HEK293 (cell line): ENCODE results near the gene ILRUN.
A peak's percentile ranks its signal among the peaks of the same experiment; 100 is the strongest.

Experiments
- CTCF ChIA-PET: fragments of 350-600 bp; formaldehyde crosslinking; extraction: SDS; loops from one replicate; lab custom pipeline; 2021; ENCODE audit warnings: antibody characterized with exemption; lab: Yijun Ruan, JAX
- POLR2A ChIA-PET: fragments of 300-600 bp; formaldehyde crosslinking; extraction: SDS; loops from one replicate; lab custom pipeline; 2020; ENCODE audit warnings: antibody characterized with exemption, inconsistent platforms; lab: Yijun Ruan, JAX
- H3K27ac ChIP-seq: fragments of 200-500 bp; sonication (Bioruptor generic); 2 replicates; pipeline ENCODE4 v1.5.1; 2014; ENCODE audit warnings: low read depth, low read length, control low read depth, inconsistent platforms; ENCODE audit errors: extremely low read depth
- H3K36me3 ChIP-seq, 2 experiments: fragments of 200-500 bp in 1 of 2; sonication (Bioruptor generic) in 1 of 2; 1 replicate in 1 of 2; 2 replicates in 1 of 2; pipeline ENCODE4 v1.5.1; 2014 to 2017; ENCODE audit warnings: inconsistent platforms in 2 of 2, low read length in 2 of 2; ENCODE audit not compliant: control insufficient read depth in 2 of 2, insufficient read depth in 1 of 2
- H3K4me1 ChIP-seq: fragments of 200-500 bp; sonication (Bioruptor generic); 2 replicates; pipeline ENCODE4 v1.5.1; 2014; ENCODE audit warnings: mild to moderate bottlenecking, low read length, inconsistent platforms; ENCODE audit not compliant: control insufficient read depth, insufficient read depth
- H3K4me3 ChIP-seq: 2 replicates; pipeline ENCODE4 v1.5.1; 2011; ENCODE audit warnings: low read depth, mild to moderate bottlenecking, control low read depth, low read length, moderate library complexity
- H3K9me3 ChIP-seq: fragments of 200-500 bp; sonication (Bioruptor generic); 2 replicates; pipeline ENCODE4 v1.5.1; 2014; ENCODE audit warnings: low read depth, low read length, inconsistent platforms; ENCODE audit not compliant: control insufficient read depth, insufficient read depth
- KLF1 ChIP-seq: fragments of 450-650 bp; formaldehyde crosslinking; IDR thresholded peaks from 2 replicates; pipeline ENCODE4 v1.5.1; 2016; ENCODE audit warnings: missing biosample characterization, missing genetic modification characterization
- KLF17 ChIP-seq: fragments of 450-650 bp; formaldehyde crosslinking; IDR thresholded peaks from 2 replicates; pipeline ENCODE4 v1.5.1; 2016; ENCODE audit warnings: missing biosample characterization, missing genetic modification characterization
- KLF9 ChIP-seq: fragments of 450-650 bp; formaldehyde crosslinking; IDR thresholded peaks from 2 replicates; pipeline ENCODE4 v1.5.1; 2016; ENCODE audit warnings: missing biosample characterization, missing genetic modification characterization, low read depth
- PRDM10 ChIP-seq: fragments of 450-650 bp; formaldehyde crosslinking; IDR thresholded peaks from 2 replicates; pipeline ENCODE4 v1.5.1; 2016; ENCODE audit warnings: missing biosample characterization, missing genetic modification characterization
- SP2 ChIP-seq: fragments of 450-650 bp; formaldehyde crosslinking; IDR thresholded peaks from 2 replicates; pipeline ENCODE4 v1.5.1; 2016; ENCODE audit warnings: missing biosample characterization, missing genetic modification characterization
- ZBTB8A ChIP-seq: fragments of 450-650 bp; formaldehyde crosslinking; IDR thresholded peaks from 2 replicates; pipeline ENCODE4 v1.5.1; 2016; ENCODE audit warnings: missing biosample characterization, missing genetic modification characterization
- ZIC2 ChIP-seq: fragments of 450-650 bp; formaldehyde crosslinking; IDR thresholded peaks from 2 replicates; pipeline ENCODE4 v1.5.1; 2016; ENCODE audit warnings: missing biosample characterization, missing genetic modification characterization
- ZNF350 ChIP-seq: fragments of 450-650 bp; formaldehyde crosslinking; IDR thresholded peaks from 2 replicates; pipeline ENCODE4 v1.5.0; 2017; ENCODE audit warnings: missing biosample characterization, mild to moderate bottlenecking, missing genetic modification characterization
- ZNF394 ChIP-seq: fragments of 450-650 bp; formaldehyde crosslinking; IDR thresholded peaks from 2 replicates; pipeline ENCODE4 v1.5.1; 2016; ENCODE audit warnings: missing biosample characterization, missing genetic modification characterization, mild to moderate bottlenecking, moderate library complexity, borderline replicate concordance
- ZNF416 ChIP-seq: fragments of 450-650 bp; formaldehyde crosslinking; IDR thresholded peaks from 2 replicates; pipeline ENCODE4 v1.5.1; 2016; ENCODE audit warnings: missing biosample characterization, missing genetic modification characterization
- ZNF473 ChIP-seq: fragments of 450-650 bp; formaldehyde crosslinking; IDR thresholded peaks from 2 replicates; pipeline ENCODE4 v1.5.1; 2017; ENCODE audit warnings: missing biosample characterization, missing genetic modification characterization
- ZNF513 ChIP-seq: fragments of 450-650 bp; IDR thresholded peaks from 2 replicates; pipeline ENCODE4 v1.5.1; 2018; ENCODE audit warnings: missing biosample characterization, missing genetic modification characterization
- ZNF530 ChIP-seq: fragments of 450-650 bp; formaldehyde crosslinking; IDR thresholded peaks from 2 replicates; pipeline ENCODE4 v1.5.1; 2016; ENCODE audit warnings: low read depth, missing biosample characterization, missing genetic modification characterization
- ZNF600 ChIP-seq: fragments of 450-650 bp; formaldehyde crosslinking; IDR thresholded peaks from 2 replicates; pipeline ENCODE4 v1.5.1; 2016; ENCODE audit warnings: missing biosample characterization, missing genetic modification characterization
- ZNF621 ChIP-seq: fragments of 450-650 bp; formaldehyde crosslinking; IDR thresholded peaks from 2 replicates; pipeline ENCODE4 v1.5.1; 2017; ENCODE audit warnings: missing biosample characterization, missing genetic modification characterization
- ZNF629 ChIP-seq: fragments of 450-650 bp; formaldehyde crosslinking; IDR thresholded peaks from 2 replicates; pipeline ENCODE4 v1.5.1; 2017; ENCODE audit warnings: missing biosample characterization, missing genetic modification characterization
- ZNF639 ChIP-seq: fragments of 450-650 bp; formaldehyde crosslinking; IDR thresholded peaks from 2 replicates; pipeline ENCODE4 v1.5.1; 2016; ENCODE audit warnings: missing biosample characterization, missing genetic modification characterization
- ZNF645 ChIP-seq: fragments of 450-650 bp; formaldehyde crosslinking; IDR thresholded peaks from 2 replicates; pipeline ENCODE4; 2016; ENCODE audit warnings: missing biosample characterization, missing genetic modification characterization
- ZNF843 ChIP-seq: fragments of 450-650 bp; formaldehyde crosslinking; IDR thresholded peaks from 2 replicates; pipeline ENCODE4 v1.5.1; 2016; ENCODE audit warnings: missing biosample characterization, missing genetic modification characterization
- ZSCAN18 ChIP-seq: fragments of 450-650 bp; formaldehyde crosslinking; IDR thresholded peaks from 2 replicates; pipeline ENCODE4 v1.5.1; 2016; ENCODE audit warnings: missing biosample characterization, missing genetic modification characterization
- ZXDB ChIP-seq: fragments of 450-650 bp; formaldehyde crosslinking; IDR thresholded peaks from 2 replicates; pipeline ENCODE4 v1.5.1; 2016; ENCODE audit warnings: missing biosample characterization, missing genetic modification characterization

ILRUN gene

GRCh38 chr6:34672657-34673043, 23.9 kb downstream of the ILRUN start (continued):
- TF ChIP-seq ZNF513 (tag by site-specific recombination) (no peak), ZNF645 (tag by site-specific recombination) (no peak), ZSCAN18 (tag by site-specific recombination) (no peak), ZNF629 (tag by site-specific recombination) (no peak), ZNF843 (tag by site-specific recombination) (no peak), ZNF394 (tag by site-specific recombination) (no peak), ZNF350 (no peak), ZIC2 (tag by site-specific recombination) (no peak), ZNF416 (tag by site-specific recombination) (no peak), ZXDB (tag by site-specific recombination) (no peak), SP2 (tag by site-specific recombination) (no peak), ZNF473 (tag by site-specific recombination) (no peak), ZNF639 (tag by site-specific recombination) (no peak)
- TF ChIP-seq, all 188 proteins: peak for 0

- H3K9me3 ChIP-seq, result no peaks in the 10 kb centered on the region
- ChIA-PET POLR2A (no interaction called here), CTCF (interaction anchor here (0.9 kb wide), 1 partner anchor 14 kb away, joined by 3 read pairs; no protein-coding TSS in a partner anchor)
- TF ChIP-seq KLF17 (tag by site-specific recombination) (peak; percentile 82), ZBTB8A (0 out of 2 replicates have a peak, but pooled peaks have one; percentile 21), ZNF621 (no peak), ZNF530 (tag by site-specific recombination) (no peak), PRDM10 (tag by site-specific recombination) (0 out of 2 replicates have a peak, but pooled peaks have one; percentile 24), KLF9 (tag by site-specific recombination) (peak; percentile 30; the same call in 1 of the 2 replicates), ZNF600 (tag by site-specific recombination) (peak; percentile 57; the same call in 1 of the 2 replicates), KLF1 (tag by site-specific recombination) (peak; percentile 95)
- TF ChIP-seq, all 188 proteins: peak for 6
- Histone ChIP-seq H3K4me1 (peaks cover 2% of the 10 kb centered on the region), H3K27ac (no peak overlapping the region), H3K36me3 (no peaks in the 10 kb centered on the region), H3K4me3 (no peak overlapping the region)
Observed at GRCh38 chr6:34671801-34672656, 24.5 kb downstream of the ILRUN start.
